Measurements from ENCODE around the gene ACOXL.

Gene ACOXL

GRCh38 chr2:110983133-110983532 is 250.8 kb downstream of the ACOXL start:
- no peak for DNase-seq

DNA sequence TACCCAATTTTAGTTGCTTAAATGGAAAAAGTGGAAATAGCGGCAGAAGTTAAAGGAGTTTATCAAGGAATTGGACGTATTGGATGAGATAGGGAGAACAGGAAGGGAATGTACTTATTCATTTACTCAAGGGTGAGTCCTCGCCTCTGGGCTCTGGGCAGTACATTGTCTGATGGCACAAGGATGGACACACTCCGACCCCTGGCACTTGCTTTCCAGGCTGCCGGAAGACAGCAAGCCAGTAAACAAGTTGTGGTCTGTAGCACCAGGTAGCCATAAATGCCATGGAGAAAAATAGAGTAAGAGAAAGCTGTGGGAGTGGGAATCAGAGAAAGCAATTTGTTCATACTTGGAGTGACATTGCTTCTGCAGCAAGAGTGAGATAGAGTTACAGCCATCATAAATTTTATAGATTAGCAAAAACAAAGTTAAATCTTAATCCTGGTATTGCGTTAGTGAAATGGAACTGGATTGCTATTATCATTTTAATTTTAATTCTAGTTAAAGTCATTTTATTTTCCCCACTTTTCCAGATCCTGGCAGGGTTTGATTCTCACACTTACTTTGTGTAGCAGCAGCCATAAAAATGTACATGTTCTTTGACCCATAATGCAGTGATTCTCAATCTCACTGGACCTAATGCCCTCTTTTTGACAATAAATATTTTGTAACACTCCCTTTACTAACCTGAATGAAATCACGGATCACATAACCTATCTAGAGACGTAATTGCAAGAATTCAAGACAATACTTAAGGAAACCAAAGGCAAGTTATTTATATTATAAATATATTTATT is 252.5 kb downstream of the ACOXL start:
- no peak for DNase-seq

DNA sequence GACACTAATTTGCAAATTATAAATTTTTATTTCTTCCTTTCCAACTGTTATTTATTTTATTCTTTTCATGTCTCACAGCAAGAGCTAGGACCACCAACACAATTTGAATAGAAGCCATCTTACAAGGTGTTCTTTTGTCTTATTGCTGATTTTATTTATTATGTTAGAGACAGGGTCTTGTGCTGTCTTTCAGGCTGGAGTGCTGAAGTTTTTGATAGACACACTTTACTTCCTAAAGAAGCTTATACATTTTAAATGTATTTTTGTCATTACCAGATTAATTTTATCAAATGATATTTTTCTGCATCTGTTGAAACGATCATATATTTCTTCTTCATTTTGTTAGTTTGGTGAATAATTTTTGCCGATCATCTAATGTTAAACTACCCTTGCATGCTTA is 258.1 kb downstream of the ACOXL start:
- no peak for DNase-seq

DNA sequence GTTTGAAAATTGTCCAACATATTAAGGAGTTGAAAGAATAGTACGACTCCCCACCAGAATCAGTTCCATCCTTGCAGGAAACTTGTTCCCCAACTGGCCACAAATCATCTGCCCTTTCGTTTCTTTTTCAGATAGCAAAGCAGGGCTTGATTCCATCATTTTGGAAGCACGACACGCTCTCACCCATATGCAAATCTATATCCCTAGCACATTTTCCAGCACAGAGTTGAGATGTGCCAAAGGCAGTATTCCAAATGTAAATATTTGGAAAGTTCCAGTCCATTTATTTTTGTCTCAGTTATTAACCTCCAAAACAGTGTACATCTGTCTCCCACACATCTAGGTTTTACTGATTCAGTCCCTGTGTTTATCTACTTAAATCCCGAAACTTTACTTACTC is 259.5 kb downstream of the ACOXL start:
- DNase-seq: no peak

GRCh38 chr2:110992886-110993285 is 260.5 kb downstream of the ACOXL start:
- no peak for DNase-seq

DNA sequence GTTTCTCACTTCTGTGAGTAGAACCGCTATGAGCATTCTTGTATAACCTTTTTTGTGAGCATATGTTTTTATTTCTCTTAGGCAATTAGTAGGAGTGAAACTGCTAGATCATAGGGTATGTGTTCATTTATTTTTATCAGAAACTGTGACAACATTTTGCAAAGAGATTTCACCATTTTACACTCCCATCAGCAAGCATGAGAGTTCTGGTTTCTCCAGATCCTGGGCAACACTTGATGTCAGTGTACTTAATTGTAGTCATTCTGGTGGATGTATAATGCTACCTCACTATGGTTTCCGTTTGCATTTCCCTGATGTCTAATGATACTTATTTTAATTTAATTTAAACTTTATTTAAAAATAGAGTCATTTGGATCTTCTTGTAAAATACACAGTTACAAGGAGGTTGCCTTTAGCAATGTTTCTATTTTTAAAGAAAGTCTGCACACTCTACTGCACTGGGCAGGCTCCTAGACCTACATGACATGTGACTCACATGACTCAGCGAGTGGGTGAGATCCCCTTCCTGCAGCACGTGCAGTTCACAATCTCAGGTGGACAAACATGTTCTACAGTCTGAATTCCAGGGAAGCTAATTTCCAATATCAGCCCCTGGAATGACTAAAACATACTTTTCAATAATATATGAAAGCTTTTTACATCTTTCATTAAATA is 261.3 kb downstream of the ACOXL start:
- DNase-seq: no peak

DNA sequence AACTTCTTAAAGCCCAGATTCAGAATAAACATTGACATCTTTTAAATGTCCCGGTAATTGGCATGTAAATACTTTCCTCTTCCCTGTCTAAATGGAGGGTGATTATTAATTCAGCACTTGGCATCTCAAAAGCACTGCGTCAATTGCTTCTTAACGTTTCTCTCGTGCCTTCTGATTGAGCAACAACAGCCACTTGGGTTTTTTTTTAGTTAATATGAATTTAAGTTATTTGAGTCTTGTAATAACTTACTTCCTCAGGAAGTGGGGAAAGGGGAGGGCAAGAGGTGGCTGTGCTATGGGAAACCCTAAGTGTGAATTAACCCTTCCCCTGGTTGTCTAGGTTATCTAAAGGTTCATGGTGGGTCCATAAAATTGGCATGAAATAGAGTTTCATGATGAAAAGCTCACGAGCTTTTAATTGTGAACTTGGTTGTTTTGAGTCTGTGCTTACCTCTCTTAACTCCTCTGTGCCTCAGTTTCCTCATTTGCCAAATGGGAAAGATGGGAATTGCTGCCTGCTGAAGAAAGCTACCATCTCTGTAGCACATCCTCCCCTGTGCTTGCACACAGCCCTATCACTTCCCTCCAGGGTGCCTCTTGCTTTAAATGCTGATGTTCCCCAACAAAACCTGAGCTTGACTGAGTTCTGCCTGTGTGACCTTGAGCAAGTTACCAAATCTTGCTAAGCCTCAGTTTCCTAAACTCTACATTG is 262.0 kb downstream of the ACOXL start:
- no peak for DNase-seq

- DNase-seq: no peak
Observed at GRCh38 chr2:110995911-110996310, 263.5 kb downstream of the ACOXL start.

DNA sequence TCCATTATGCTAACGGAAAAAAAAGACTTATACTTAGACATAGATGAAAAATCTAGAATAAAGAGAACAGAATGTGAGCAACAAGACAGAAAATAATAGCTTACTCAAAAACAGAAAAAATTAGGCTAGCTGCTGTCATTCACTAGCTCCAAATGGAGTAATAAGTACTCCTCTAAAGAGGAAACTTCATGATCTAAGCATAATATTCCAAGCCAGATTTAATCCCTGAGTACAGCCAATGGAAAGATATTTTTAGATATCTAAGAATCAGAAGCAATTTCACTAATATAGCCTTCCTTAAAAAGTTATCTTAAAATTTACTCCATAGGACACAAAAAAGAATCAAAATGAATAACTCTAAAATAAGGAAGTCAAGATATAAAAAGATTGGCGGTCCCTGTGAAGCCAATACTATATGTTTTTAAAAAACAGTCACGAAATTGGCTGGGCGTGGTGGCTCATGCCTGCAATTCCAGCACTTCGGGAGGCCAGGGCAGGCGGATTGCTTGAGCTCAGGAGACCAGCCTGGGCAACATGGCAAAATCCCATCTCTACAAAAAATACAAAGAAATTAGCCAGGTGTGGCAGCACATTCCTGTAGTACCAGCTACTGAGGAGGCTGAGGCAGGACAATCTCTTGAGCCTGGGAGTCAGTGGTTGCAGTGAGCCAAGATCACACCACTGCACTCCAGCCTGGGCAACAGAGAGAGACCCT is 265.1 kb downstream of the ACOXL start:
- no peak for DNase-seq

DNA sequence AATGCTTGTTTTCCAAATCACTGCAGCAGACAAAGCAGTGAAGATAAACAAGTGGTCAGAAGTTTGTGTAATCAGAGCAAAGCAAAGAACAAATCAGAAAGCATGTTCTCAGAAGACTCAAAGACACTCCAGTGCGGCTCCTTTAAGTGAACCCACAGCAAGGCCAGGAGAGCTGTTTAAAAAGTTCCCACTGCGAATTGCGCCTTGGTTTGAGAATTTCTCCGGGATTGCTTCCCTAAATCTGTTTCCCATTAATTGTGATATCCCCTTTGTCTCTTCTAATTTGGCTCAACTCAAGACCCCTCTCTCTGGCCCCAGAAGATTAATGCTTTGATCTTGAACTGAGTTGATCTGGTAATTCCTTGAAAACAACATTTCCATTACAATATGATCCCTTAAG is 265.9 kb downstream of the ACOXL start:
- no peak for DNase-seq

DNA sequence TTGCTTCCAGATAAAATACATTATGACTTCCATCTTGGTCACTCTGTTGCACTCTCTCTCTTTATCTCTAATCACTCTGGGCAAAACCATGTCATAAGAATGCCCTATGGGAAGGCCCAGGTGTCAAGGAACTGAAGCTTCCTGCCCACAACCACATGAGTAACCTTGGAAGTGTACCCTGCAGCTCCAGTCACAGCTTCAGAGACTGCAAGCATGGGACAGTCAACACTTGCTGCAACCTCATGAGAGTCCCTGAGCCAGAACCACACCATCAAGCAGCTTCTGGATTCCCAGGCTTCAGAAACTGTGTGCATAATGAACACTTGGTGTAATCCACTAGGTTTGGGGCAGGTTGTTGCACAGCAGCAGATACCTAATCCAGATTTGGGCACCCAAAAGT is 267.3 kb downstream of the ACOXL start:
- no peak for DNase-seq

- DNase-seq: no peak
Observed at GRCh38 chr2:111005307-111005706, 272.9 kb downstream of the ACOXL start.

DNA sequence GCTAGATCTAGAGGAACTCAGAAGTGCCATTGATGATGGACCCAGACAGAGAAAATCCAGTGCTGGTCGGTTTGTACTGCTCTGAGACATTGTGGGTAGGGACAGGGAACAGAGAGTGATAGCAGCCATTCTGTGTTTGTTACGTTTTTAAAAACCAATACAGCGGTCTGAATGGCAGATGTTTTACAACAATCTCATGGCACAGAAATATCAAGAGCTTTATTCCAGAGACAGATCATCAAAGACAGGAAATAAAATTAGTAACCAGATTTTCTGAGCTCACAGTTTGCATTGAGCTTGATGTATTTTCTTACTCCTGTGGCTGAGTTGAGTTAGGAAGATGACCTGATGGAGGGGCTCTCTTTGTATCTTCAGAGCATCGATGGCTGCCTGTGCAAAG is 273.4 kb downstream of the ACOXL start:
- DNase-seq: no peak

GRCh38 chr2:111007757-111008688 is 275.6 kb downstream of the ACOXL start:
- DNase-seq: no peak

- no peak for DNase-seq
Observed at GRCh38 chr2:111011218-111011617, 278.8 kb downstream of the ACOXL start.

GRCh38 chr2:111015283-111015995 is 283.1 kb downstream of the ACOXL start:
- DNase-seq: no peak

DNA sequence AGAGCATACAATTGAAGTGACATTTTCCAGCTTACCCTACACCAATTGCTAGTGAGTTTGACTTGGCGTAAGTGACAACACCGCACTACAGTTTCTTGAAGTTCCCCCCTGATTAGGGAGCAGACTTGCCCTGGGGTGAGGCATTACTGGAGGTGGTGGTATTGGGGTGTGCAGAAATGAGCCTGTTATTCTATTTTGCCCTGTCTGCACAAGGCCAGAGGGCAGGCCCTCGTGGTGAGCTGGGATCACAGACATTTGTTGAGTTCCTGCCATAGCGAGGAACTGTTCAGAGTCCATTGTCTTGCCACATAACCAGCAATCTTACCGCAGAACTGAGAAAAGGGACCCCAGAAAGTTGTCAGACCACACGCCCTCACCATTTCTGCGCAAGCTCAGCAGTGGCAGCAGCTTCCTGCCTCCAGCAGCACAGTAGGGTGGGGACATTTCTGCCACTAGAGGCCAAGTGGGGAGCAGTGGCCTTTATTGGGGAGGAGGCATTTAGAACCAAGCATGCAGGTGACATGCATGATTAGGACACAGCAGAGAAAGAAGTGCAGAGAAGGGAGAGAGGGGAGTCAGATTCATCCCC is 284.8 kb downstream of the ACOXL start:
- DNase-seq: no peak

- no peak for DNase-seq
Observed at GRCh38 chr2:111017909-111018308, 285.5 kb downstream of the ACOXL start.

DNA sequence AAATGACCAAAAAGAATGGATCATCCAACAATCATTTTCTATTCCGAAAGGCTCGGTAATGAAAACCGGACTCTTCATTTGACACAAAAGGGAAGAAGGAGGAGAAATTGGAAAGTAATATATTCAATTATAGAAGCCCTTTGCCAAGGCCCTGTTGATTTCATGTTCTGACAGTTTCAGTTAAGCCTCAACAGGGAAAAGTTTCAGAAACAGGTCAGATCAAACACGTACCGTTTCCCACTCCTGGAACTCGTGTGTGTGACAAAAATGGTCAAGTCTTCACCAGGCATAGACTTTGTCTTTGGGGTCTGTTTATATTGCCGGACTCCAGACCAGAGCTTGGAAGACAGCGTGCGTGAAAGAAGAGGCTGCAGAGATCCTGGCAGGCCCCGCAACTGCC is 287.0 kb downstream of the ACOXL start:
- DNase-seq: no peak

DNA sequence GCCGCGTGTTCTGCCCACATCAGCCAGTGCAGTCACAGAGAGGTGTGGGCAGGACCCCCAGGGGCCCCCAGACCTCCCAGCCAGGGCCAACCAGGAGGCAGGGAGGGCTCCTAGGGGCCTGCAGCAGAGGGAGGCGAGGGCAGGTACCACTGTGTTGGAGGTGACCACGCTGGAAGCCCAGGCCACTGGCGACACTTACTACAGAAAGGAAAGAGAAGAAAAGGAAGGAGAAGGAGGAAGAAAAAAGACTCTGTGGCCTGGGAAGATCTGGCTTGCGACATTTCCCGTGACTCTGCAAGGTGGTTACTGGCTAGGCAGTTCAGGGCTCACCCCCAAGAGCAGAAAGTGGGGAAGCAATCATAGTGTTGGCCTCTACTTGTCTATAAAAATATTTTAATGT is 290.3 kb downstream of the ACOXL start:
- DNase-seq: no peak

DNA sequence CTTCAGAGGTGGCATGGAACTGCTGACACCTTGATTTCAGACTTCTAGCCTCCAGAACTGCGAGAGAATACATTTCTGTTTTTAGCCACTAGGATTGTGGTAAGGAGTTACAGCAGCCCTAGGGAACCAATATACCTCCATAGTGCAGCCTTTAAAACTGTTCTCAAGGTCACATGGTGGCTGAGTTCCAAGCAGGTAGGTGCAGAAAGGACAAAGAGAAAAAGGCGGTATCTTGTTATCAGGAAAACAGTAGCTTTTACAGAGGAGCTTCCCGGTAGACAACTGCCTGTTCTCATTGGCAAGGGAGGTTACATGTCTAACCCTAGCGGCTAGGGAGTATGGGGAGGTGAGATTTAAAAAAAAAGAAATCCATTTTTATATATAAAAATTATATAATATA is 292.1 kb downstream of the ACOXL start:
- DNase-seq: no peak

Data from NCI-H1105 (cell line).